ENCODE results near the gene SLC9A7.

SLC9A7 gene

DNA sequence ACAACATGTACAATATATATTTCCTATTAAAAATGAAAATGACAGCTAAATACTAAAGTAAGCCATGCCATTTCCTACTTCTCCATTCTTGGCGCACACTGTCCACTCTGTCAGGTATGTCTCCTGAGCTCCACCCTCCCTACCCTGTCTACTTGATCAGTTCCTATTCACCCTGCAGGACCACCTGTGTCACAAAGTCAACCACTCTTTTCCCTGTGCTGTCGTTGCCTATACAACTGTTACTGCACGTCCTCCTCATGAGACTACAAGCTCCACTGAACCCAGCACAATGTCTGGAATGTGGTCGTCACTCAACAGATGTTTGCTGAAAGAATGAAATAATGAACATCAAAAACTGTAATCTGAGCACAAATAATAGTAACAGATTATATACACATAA lies 54.9 kb downstream of the SLC9A7 start:
- no peak for DNase-seq (ENCODE audit: low spot score)

DNA sequence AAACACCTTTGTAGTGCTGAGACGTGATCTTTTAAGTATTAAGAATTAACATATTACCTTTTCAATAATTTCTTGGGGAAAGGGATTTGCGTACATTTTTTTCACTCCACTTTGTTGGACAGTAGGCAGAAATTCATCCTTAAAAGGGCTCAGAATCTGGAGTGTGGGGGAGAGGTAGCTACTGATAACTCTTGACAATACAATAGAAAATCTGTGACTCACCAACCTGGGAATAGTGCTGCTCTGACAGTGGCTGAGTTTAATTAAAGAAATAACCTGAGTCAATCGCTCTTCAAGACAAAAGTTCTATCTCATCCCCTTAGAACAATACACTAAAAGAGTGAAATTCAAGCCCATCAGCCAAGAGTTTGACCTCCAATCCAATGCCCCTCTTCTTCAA lies 60.2 kb downstream of the SLC9A7 start:
- no peak for DNase-seq (ENCODE audit: low spot score)

DNA sequence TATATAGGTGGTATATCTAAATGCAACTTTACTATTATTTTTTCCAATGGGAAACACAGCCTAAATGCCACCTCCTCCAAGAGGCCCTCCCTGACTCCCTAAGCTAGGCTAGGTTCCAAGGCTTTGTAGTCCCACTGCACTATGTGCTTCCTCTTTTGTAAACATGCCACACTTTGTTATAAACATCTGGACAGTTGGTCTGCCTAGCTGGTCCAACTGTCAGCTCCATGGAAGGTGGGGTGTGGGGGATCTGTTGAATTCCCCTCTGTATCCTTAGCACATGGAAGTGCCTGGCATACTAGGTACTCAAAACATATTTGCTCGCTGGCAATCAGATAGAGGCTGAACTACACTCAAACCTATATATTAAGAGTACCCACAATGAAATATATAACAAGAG lies 63.4 kb downstream of the SLC9A7 start:
- DNase-seq (ENCODE audit: low spot score): no peak

DNA sequence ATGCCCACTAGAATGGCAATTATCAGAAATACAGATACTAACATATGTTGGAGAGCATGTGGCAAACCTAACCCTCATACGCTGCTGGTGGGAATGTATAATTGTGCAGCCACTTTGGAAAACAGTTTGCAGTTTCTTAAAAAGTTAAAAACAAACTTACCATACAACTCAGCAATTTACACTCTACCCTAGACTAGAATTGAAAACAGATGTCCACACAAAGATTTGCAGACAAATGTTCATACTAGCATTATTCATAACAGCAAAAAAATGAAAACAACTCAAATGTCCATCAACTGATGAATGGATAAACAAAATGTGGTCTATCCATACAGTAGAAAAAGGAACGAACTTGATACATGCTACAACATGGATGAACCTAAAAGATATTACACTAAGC lies 64.4 kb downstream of the SLC9A7 start:
- no peak for DNase-seq (ENCODE audit: low spot score)

DNA sequence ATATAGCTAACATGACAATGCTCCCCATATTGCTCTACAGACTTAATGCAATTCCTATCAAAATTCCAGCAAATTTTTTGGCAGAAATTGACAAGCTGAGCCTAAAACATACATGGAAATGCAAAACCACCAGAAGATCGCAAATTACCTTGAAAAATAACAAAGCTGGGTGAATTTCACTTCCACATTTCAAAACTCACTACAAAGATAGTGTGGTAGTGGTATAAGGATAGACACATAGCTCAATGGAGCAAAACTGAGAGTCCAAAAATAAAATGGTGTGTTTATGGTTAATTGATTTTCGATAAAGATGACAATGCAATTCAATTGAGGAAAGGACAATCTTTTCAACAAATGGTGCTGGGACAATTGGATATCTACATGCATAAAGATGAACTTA lies 65.8 kb downstream of the SLC9A7 start:
- DNase-seq (ENCODE audit: low spot score): no peak

DNA sequence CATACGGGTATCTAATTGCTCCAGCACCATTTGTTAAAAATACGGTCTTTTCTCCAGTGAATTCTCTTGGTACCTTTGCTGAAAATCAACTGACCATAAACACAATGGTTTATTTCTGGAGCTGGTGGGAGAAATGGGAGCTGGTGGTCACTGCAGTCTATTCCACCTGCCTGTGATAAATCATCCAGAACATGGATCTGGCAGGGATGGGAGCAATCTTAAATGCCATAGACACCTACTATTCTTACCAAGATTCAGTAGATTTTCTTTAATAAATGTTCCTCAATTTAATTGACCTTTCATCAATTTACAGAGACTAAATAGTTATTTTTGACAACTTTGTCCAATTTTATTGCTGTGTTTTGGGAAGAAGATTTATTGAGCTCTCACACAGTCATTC lies 68.1 kb downstream of the SLC9A7 start:
- DNase-seq (ENCODE audit: low spot score): no peak

DNA sequence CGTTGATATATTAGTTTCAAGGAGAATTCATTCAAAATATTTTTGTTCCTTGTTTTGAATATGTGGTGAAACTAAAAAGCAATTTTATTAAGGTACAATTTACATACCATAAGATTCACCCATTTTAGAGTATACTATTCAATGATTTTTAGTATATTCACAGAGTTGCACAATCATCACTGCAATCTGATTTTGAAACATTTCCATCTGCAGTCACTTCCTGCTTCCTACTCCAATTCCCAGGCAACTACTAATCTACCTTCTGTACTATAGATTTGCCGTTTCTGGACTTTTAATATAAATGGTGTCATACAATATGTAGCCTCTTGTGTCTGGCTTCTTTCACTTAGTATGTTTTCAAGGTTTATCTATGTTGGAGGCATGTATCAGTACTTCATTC lies 71.3 kb downstream of the SLC9A7 start:
- DNase-seq (ENCODE audit: low spot score): no peak

DNA sequence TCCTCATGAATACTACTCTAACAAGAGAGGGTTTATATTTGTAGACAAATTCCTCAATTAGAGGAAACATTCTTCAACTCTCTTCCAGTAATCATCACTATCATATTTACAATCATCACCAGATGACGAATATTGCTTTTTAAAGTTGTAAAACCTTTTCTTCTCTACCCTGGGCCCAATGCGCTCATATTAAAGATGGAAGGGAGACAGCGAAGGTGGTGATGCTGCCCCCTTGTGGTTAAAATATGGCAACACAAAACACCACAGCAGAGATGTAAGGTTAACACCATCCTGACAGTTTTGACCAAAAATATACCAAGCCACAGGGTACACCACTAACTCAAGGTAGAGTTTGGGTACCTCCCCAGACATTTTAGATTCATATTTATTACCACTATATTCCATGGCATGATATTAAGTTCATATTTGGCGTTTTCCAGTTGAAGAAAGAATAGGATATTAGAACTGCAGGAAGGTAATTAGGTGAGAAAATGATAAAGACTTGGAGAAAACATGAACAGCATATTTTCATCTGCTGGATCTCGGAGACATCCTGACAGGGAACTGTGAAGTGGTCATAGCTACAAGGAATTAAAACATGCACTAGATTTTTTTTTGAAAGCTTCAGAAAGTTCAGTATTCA lies 72.8 kb downstream of the SLC9A7 start:
- DNase-seq (ENCODE audit: low spot score): no peak

DNA sequence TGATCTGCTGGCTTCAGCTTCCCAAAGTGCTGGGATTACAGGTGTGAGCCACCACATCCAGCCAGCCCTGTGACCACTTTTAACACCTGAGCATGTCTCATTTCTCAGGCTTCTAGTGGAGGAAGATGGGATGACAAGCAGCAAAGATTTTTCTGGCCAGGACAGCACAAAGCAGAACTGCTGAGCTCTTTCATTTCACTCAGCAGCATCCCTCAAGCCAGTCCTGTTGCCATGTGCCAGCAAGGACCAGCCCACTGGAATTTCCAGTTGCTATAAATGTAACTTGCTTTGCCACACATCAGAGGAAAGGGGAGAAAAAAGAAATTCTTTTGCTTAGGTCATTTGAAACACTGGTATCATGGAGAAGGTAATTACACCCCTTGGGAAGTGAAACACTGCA lies 75.9 kb downstream of the SLC9A7 start:
- no peak for DNase-seq (ENCODE audit: low spot score)

DNA sequence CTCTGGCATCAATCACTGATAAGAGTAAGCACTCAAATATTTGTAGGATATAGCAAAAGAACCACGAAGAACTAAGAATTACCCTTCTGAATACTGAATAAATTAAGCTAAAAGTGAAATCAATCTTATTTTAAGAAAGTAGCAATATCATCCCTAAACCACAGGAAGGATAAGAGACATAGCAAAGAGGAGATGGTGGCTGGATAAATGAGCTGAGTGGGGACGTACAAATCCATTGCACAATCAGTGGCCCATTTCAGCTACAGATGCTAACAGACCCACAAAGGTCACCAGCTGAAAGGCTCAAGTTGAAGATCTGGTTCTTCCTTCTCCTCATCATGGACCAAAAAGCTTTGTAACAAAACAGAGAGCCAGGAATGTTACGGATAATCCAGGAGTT lies 77.1 kb downstream of the SLC9A7 start:
- DNase-seq (ENCODE audit: low spot score): no peak

DNA sequence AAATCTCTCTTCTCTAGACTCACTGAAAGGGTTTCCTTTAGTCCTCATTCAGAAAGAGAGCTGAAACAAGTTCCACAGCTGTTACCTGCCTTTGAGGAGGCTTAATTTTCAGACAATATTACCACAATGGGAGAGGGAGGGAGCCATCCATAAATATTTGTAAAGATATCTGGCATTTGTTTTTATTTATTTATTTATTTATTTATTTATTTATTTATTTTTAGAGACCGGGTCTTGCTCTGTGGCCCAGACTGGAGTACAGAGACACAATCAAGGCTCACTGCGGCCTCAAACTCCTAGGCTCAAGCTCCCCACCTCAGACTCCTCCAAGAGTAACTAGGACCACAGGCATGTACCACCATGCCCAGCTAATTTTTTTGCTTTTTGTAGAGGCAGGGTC lies 80.7 kb downstream of the SLC9A7 start:
- no peak for DNase-seq (ENCODE audit: low spot score)

DNA sequence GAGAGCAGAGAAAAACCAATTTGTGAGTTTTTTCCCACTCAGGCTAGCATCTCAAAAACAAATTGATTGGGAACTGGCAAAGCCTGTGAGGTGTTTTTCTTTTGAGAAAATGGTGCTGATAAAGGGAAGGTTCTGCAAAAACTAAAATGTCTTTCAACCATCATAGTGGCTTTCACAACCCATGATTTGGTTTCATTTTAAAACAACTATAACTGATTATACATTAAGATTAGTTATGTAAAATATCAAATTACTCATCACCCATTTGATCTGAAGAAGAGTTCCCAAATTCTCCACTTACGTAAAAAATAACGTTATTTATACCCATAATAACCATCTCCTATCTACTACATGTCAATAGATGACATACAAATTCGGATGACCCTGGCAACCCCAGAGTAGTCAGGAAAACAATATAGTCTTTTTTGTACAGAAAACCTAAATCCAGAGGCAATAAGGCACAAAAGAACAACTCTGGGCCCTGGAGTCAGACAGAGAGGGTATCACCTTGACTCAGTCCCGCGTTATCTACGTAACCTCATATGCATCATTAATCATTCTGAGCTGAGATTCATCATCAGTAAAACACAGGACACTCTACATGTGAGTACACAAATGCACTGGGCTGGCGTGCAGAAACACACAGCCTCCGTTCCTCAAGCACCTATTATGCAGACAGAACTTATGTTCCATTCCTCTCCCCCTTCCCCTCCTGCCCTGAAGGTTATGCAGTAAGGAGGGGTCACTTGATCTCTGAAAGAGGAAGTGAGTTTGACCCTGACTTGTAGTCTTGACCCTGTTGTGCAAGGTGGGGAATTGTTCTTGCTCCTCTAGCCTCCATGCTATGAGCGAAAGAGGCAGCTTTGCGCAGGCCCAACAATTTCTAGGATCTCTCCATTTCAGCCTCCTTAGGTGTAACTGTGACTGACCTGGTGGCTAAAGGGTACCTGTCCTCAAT lies 82.2 kb downstream of the SLC9A7 start:
- no peak for DNase-seq (ENCODE audit: low spot score)

DNA sequence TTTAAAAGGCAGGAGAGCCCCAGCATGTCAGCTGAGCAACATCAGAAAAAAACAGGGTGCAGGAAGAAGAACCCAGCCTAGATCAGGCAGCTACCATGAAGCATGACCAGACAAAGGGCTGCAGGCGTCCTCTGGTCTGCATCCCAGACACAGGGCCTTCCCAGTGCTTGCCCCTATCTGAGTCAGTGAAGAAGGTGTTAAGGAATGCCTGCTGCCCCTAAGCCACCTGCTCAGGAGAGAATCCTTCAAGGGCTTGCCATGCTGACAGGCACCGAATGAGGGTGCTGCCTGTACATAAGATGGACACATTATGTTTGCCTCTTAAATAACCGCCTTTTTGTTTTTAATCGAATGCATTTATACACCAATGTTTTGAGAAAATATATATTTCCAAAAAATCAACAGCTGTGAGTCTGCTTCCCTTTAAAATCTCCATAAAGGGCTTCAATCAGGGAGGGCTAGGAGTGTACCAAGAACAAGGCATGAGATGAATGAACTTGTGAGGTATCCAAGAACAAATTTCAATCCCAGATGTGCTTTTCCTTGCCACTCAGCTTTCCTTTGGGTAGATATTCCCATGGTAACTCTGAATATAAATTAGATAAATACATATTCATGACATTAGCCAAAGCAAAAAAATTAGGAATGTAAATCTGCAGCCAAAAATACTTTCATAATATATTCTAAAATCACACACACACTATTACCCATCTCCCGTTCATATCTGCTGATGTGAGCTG lies 85.1 kb downstream of the SLC9A7 start:
- no peak for DNase-seq (ENCODE audit: low spot score)

DNA sequence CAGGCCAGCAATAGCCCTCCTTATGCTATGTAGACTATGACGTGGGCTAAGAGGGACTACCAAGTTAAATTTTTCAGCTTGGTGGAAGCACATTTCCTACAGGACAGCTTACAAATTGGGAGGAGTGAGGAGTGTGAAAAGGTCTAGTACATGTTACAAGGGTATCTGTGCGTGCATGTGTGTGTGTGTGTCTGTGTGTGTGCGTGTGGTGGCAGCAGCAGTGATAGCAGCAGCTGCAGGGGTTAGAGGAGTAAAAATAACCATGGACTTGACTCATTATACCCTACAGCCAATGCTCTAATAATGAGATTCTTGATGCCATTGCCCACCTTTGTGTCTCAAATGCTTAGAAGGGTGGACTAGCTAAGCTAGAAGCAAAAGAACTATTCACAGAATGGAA lies 88.6 kb downstream of the SLC9A7 start:
- no peak for DNase-seq (ENCODE audit: low spot score)

DNA sequence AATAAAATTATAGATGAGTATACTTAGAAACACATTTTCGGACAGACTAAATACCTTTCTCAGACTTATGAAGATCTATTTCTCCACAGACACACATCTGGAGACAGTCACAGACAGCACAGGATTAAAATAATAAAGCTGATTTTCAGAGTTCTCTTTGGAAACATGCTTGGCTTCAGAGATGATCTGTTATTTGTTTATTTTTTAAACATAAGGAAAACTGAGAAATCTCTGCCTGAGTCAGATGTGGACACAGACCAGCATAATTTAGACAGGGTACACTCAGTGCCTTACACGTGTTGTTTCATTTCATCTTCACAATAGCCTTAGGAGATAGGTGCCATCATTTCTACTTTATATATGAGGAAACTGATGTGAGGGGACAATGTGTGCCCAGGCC lies 92.1 kb downstream of the SLC9A7 start:
- no peak for DNase-seq (ENCODE audit: low spot score)

DNA sequence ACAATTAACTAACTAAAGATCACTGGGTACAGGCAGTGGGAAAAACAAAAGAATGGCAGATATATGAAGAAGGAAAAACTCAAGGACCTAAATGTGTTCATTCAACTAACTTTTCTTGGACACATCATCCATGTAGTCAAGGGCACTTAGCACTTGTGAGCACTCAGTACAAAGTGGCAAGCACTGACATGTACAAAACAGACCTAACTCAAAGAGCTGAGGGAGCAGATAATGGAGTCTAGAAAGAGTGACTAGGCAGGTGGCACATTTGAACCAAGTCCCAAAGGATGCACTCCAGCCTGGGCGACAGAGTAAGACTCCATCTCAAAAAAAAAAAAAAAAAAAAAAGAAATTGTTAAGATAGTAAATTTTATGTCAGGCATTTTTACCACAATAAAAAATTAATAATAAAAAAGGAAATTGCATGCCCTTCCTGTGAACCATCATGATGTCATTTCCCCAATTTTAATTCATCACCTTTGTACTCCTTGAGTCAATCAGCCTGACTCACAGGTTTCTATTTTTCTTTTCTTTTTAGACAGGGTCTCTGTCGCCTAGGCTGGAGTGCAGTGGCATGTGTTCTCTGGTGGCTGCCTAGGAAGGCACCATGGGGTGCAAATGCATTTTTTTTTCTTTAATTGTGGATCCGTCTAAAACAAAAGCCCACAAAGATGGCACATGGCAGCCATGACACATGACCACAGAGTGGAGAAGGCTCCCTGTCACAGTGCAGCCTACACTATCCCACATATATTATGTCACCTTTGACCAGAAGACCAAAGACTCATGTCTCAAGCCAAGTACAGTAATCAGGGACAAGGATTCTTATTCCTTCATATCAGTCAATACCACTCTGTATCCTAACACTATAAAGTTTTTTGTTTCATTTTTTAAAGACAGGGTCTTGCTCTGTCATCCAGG lies 93.4 kb downstream of the SLC9A7 start:
- no peak for DNase-seq (ENCODE audit: low spot score)

DNA sequence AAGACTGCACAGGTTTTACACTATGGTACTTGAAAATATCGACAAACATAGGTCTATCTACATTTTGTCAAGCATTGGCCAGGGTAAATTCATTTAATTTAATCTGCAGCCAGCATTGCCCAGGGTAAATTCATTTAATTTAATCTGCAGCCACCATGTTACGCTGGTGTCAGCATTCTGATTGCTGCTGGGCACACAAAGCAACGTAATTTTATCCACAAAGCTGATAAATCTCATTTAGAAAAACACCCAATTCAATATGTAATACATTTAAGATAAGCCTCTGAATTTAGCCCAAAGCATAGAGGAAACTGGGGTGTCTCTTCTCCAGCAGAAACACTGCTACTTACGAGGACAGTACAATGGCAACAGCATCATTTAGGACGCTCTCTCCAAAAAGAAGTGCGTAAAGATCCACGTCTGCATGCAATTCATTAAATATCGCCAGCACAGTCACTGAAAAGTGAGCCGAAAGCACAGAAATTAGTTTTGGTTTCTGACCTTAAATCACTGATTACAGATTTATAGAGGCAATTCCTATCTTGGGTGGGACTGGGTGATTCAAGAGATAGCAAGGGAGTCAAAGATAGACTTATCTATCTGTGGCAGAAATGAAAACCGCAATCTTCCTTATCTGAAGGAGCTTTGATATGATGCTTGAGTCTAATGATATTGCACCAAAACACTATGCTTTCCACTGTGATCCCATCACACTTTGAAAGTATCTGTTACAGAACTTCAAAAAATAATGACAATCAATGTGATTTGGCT lies 96.5 kb downstream of the SLC9A7 start:
- DNase-seq (ENCODE audit: low spot score): no peak

DNA sequence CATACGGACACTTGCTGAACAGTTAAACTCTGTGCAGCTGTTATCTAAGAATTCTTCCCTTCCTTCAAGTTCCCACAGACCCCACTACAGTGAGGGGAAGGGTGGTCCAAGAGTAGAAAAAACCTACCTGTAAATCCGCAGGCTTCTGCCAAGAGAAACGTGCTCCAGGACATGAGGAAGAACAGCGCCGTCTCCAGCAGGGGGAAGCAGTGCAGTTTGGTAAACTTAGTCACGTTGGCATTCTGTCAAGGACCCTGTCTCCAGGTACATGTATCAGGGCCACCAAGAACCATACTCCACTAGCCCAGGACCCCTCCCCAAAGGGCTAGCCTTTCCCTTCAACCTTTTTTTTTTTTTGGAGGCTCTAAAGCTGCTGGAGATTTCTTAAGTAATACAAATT lies 105.4 kb downstream of the SLC9A7 start:
- DNase-seq (ENCODE audit: low spot score): no peak

DNA sequence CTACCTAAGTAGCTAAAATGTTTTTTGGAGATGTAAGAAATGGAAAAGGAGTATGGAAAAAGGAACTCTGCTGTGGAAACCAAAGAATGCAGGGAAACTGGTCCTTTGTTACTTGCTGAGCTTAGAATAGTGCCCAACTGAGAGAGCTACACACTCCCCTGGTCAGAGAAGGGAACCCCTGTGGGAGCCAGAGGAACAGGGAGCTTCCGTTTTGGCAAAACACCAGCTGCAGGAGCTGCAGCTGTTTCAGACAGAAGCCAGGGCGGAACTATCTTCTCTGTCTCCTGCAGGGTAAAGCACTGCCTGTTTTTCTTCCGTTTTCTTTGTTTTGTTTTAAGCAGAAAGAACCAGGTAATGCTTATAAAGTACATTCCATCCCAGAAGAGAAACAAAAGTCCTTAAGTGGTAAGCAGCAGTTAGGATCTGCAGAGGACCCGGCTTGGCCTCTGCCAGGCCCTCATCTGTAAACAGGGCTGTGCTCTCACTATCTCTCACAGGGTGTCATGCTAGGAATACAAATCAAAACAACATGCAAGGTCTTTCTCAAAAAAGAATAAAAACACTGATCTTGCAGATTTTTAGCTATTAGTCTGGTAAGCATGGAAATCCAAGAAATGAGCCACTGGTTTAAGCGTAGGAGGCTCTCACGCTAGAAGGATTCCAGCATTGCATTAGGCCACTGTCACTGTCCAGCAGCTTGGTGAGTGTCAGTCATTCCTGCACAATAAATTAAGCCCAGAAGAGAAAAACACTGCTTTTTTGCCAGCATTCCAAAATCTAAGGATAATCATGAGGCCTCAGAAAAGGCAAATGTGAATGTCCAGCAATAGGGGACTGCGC lies 109.3 kb downstream of the SLC9A7 start:
- no peak for DNase-seq (ENCODE audit: low spot score)

DNA sequence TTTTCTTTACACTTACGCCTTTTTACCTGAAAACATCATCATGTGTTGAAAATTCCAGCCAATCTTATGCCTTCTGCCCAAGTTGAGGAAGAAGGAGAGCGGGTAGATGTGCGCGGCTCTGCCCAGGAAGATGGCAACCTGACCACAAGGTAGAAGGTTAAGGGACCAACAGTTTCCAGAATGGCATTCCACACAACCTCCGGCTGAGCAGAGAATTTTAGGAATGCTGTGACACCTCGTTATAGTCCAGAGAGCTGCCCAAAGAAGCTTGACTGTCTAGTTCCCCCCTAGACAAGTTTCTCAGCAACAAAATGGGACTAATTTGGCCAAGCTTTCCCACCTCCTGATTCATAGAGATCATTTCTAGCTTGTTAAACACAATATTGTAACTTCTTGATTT lies 110.3 kb downstream of the SLC9A7 start:
- DNase-seq (ENCODE audit: low spot score): no peak

Measured in ecto neural progenitor cell (in vitro differentiated cells).